ENCODE measurements around the gene MIPOL1. TPM values are rescaled to one million over a fixed set of nuclear protein-coding genes. Genes with fewer than 3 reads are reported as not detected.
"Not testable (repeated sequence)": the region's sequence is repeated elsewhere in the genome, so short reads cannot be mapped to it uniquely, and the experiment has no call there.

The MIPOL1 gene
- total and polyA plus RNA-seq, 4 experiments from 2014 or later, result 0.25 to 0.98 (median 0.69) TPM

- Histone ChIP-seq H3K4me3 (ENCODE audit: low read length in 2 of 2) (no peak overlapping the region), H3K9me3 (ENCODE audit: control insufficient read depth in 1 of 2, low read length in 2 of 2) (no peaks in the 10 kb centered on the region), H3K27me3 (ENCODE audit: insufficient read depth, low read length) (no peaks in the 10 kb centered on the region), H3K36me3 (ENCODE audit: insufficient read depth, low read length) (no peaks in the 10 kb centered on the region), H3K4me1 (ENCODE audit: insufficient read depth, low read length) (no peaks in the 10 kb centered on the region), H3K27ac (ENCODE audit: low read depth, low read length) (no peak overlapping the region)
- H3K4me3 Mint-ChIP-seq, result no peak overlapping the region
- intact Hi-C loops (cut with micrococcal nuclease), result no loop called here
- H3K9me3 Mint-ChIP-seq, result peaks cover 2 to 7% (median 4%) of the 10 kb centered on the region in 8 donors
- H3K36me3 Mint-ChIP-seq, result no peaks in the 10 kb centered on the region
- no peaks in the 10 kb centered on the region for H3K4me1 Mint-ChIP-seq
- H3K27me3 Mint-ChIP-seq, result no peaks in the 10 kb centered on the region
- DNase-seq, result no peak
- CTCF ChIA-PET (ENCODE audit: partially characterized antibody), result no interaction called here
- POLR2A ChIA-PET (ENCODE audit: partially characterized antibody), result no interaction called here
- no peak overlapping the region for H3K27ac Mint-ChIP-seq
Measured at GRCh38 chr14:37213016-37213415, 15.3 kb downstream of the MIPOL1 start.

GRCh38 chr14:37215345-37215744 is 17.6 kb downstream of the MIPOL1 start:
- no peak overlapping the region for H3K27ac Mint-ChIP-seq
- DNase-seq, result no peak
- no peaks in the 10 kb centered on the region for H3K27me3 ChIP-seq (ENCODE audit: insufficient read depth, low read length)
- no peak overlapping the region for H3K4me3 ChIP-seq (ENCODE audit: low read length in 2 of 2)
- POLR2A ChIA-PET (ENCODE audit: partially characterized antibody), result no interaction called here
- H3K36me3 ChIP-seq (ENCODE audit: insufficient read depth, low read length), result no peaks in the 10 kb centered on the region
- H3K27ac ChIP-seq (ENCODE audit: low read depth, low read length), result no peak overlapping the region
- H3K36me3 Mint-ChIP-seq, result no peaks in the 10 kb centered on the region
- H3K9me3 Mint-ChIP-seq, result peaks cover 0 to 7% (median 4%) of the 10 kb centered on the region in 8 donors
- H3K27me3 Mint-ChIP-seq, result no peaks in the 10 kb centered on the region
- no peaks in the 10 kb centered on the region for H3K9me3 ChIP-seq (ENCODE audit: control insufficient read depth in 1 of 2, low read length in 2 of 2)
- no peaks in the 10 kb centered on the region for H3K4me1 Mint-ChIP-seq
- no peaks in the 10 kb centered on the region for H3K4me1 ChIP-seq (ENCODE audit: insufficient read depth, low read length)
- peak overlapping the region in 2 of 8 donors; percentile 27 to 41 for H3K4me3 Mint-ChIP-seq
- intact Hi-C loops (cut with micrococcal nuclease), result no loop called here
- CTCF ChIA-PET (ENCODE audit: partially characterized antibody), result no interaction called here

GRCh38 chr14:37221073-37221472 is 23.3 kb downstream of the MIPOL1 start:
- CTCF ChIA-PET (ENCODE audit: partially characterized antibody), result interaction anchor here (2.5 kb wide), 1 partner anchor 10 kb away, joined by 10 read pairs; no protein-coding TSS in a partner anchor
- Histone ChIP-seq H3K4me1 (ENCODE audit: insufficient read depth, low read length) (no peaks in the 10 kb centered on the region), H3K27me3 (ENCODE audit: insufficient read depth, low read length) (no peaks in the 10 kb centered on the region), H3K4me3 (ENCODE audit: low read length in 2 of 2) (no peak overlapping the region), H3K27ac (ENCODE audit: low read depth, low read length) (no peak overlapping the region), H3K9me3 (ENCODE audit: control insufficient read depth in 1 of 2, low read length in 2 of 2) (no peaks in the 10 kb centered on the region), H3K36me3 (ENCODE audit: insufficient read depth, low read length) (no peaks in the 10 kb centered on the region)
- no peaks in the 10 kb centered on the region for H3K27me3 Mint-ChIP-seq
- H3K9me3 Mint-ChIP-seq, result peaks cover 0 to 22% (median 12%) of the 10 kb centered on the region in 8 donors
- no peaks in the 10 kb centered on the region for H3K36me3 Mint-ChIP-seq
- H3K4me1 Mint-ChIP-seq, result no peaks in the 10 kb centered on the region
- H3K27ac Mint-ChIP-seq, result no peak overlapping the region
- POLR2A ChIA-PET (ENCODE audit: partially characterized antibody), result no interaction called here
- no peak for DNase-seq
- intact Hi-C loops (cut with micrococcal nuclease), result no loop called here
- H3K4me3 Mint-ChIP-seq, result no peak overlapping the region

- Histone ChIP-seq H3K27me3 (ENCODE audit: insufficient read depth, low read length) (no peaks in the 10 kb centered on the region), H3K9me3 (ENCODE audit: control insufficient read depth in 1 of 2, low read length in 2 of 2) (no peaks in the 10 kb centered on the region), H3K36me3 (ENCODE audit: insufficient read depth, low read length) (no peaks in the 10 kb centered on the region), H3K4me3 (ENCODE audit: low read length in 2 of 2) (no peak overlapping the region), H3K4me1 (ENCODE audit: insufficient read depth, low read length) (no peaks in the 10 kb centered on the region), H3K27ac (ENCODE audit: low read depth, low read length) (no peak overlapping the region)
- intact Hi-C loops (cut with micrococcal nuclease), result no loop called here
- Mint-ChIP-seq H3K27me3 (no peaks in the 10 kb centered on the region), H3K36me3 (no peaks in the 10 kb centered on the region), H3K4me1 (no peaks in the 10 kb centered on the region), H3K9me3 (peaks cover 0 to 22% (median 14%) of the 10 kb centered on the region in 8 donors), H3K4me3 (no peak overlapping the region), H3K27ac (no peak overlapping the region)
- CTCF ChIA-PET (ENCODE audit: partially characterized antibody), result no interaction called here
- no peak for DNase-seq
- POLR2A ChIA-PET (ENCODE audit: partially characterized antibody), result no interaction called here
Measured at GRCh38 chr14:37223947-37224474, 26.3 kb downstream of the MIPOL1 start.

- H3K4me3 Mint-ChIP-seq; H3K4me1 ChIP-seq (ENCODE audit: insufficient read depth, low read length); H3K27ac Mint-ChIP-seq; H3K36me3 Mint-ChIP-seq; H3K4me1 Mint-ChIP-seq; H3K27me3 ChIP-seq (ENCODE audit: insufficient read depth, low read length); H3K27ac ChIP-seq (ENCODE audit: low read depth, low read length); POLR2A ChIA-PET (ENCODE audit: partially characterized antibody); H3K36me3 ChIP-seq (ENCODE audit: insufficient read depth, low read length); DNase-seq; CTCF ChIA-PET (ENCODE audit: partially characterized antibody); H3K27me3 Mint-ChIP-seq; H3K4me3 ChIP-seq (ENCODE audit: low read length in 2 of 2); intact Hi-C loops (cut with micrococcal nuclease); H3K9me3 ChIP-seq (ENCODE audit: control insufficient read depth in 1 of 2, low read length in 2 of 2): not testable (repeated sequence)
- H3K9me3 Mint-ChIP-seq, result peaks cover 0 to 22% (median 14%) of the 10 kb centered on the region in 8 donors
Measured at GRCh38 chr14:37225668-37226067, 27.9 kb downstream of the MIPOL1 start.

- H3K4me1 Mint-ChIP-seq, result no peaks in the 10 kb centered on the region
- H3K4me3 Mint-ChIP-seq, result no peak overlapping the region
- no peaks in the 10 kb centered on the region for H3K27me3 Mint-ChIP-seq
- no peaks in the 10 kb centered on the region for H3K36me3 Mint-ChIP-seq
- intact Hi-C loops (cut with micrococcal nuclease), result loop anchor here (5.0 kb wide), 2 partner anchors 642 to 1637 kb away; no protein-coding TSS in a partner anchor
- peak in 4 of 5 donors; percentile 7 to 25 (median 16) for DNase-seq
- ChIA-PET POLR2A (ENCODE audit: partially characterized antibody) (no interaction called here), CTCF (ENCODE audit: partially characterized antibody) (interaction anchor here (1.0 to 2.7 kb wide), 6 partner anchors 9 to 28 kb away, joined by 3 to 10 read pairs (median 7); no protein-coding TSS in a partner anchor)
- no peaks in the 10 kb centered on the region for H3K4me1 ChIP-seq (ENCODE audit: insufficient read depth, low read length)
- no peak overlapping the region for H3K4me3 ChIP-seq (ENCODE audit: low read length in 2 of 2)
- peaks cover 0 to 9% (median 5%) of the 10 kb centered on the region in 8 donors for H3K9me3 Mint-ChIP-seq
- no peak overlapping the region for H3K27ac Mint-ChIP-seq
- no peaks in the 10 kb centered on the region for H3K27me3 ChIP-seq (ENCODE audit: insufficient read depth, low read length)
- H3K27ac ChIP-seq (ENCODE audit: low read depth, low read length), result no peak overlapping the region
- H3K36me3 ChIP-seq (ENCODE audit: insufficient read depth, low read length), result no peaks in the 10 kb centered on the region
- H3K9me3 ChIP-seq (ENCODE audit: control insufficient read depth in 1 of 2, low read length in 2 of 2), result no peaks in the 10 kb centered on the region
Measured at GRCh38 chr14:37230551-37231194, 32.9 kb downstream of the MIPOL1 start.

GRCh38 chr14:37232907-37233481 is 35.3 kb downstream of the MIPOL1 start:
- intact Hi-C loops (cut with micrococcal nuclease), result loop anchor here (5.0 kb wide), 2 partner anchors 639 to 1634 kb away; no protein-coding TSS in a partner anchor
- H3K9me3 ChIP-seq (ENCODE audit: control insufficient read depth in 1 of 2, low read length in 2 of 2), result no peaks in the 10 kb centered on the region
- Mint-ChIP-seq H3K4me3 (no peak overlapping the region), H3K27me3 (peaks cover 1 to 2% of the 10 kb centered on the region in 2 donors), H3K4me1 (no peaks in the 10 kb centered on the region), H3K36me3 (no peaks in the 10 kb centered on the region), H3K27ac (no peak overlapping the region), H3K9me3 (no peaks in the 10 kb centered on the region)
- H3K27ac ChIP-seq (ENCODE audit: low read depth, low read length), result no peak overlapping the region
- DNase-seq, result no peak
- ChIA-PET CTCF (ENCODE audit: partially characterized antibody) (no interaction called here), POLR2A (ENCODE audit: partially characterized antibody) (no interaction called here)
- H3K36me3 ChIP-seq (ENCODE audit: insufficient read depth, low read length), result no peaks in the 10 kb centered on the region
- H3K4me3 ChIP-seq (ENCODE audit: low read length in 2 of 2), result no peak overlapping the region
- no peaks in the 10 kb centered on the region for H3K27me3 ChIP-seq (ENCODE audit: insufficient read depth, low read length)
- no peaks in the 10 kb centered on the region for H3K4me1 ChIP-seq (ENCODE audit: insufficient read depth, low read length)

Measured in CD4-positive, alpha-beta memory T cell (primary cell).